K562 (cell line): ENCODE measurements around the gene RPL10A. TPM values are rescaled to one million over a fixed set of nuclear protein-coding genes. Genes with fewer than 3 reads are reported as not detected.

Source experiments
- MIER1 ChIP-seq: fragments of 450-650 bp; IDR thresholded peaks from 2 replicates; pipeline ENCODE4 v1.6.1; 2016; ENCODE audit warnings: antibody characterized with exemption, mild to moderate bottlenecking, low read depth
- PHF8 ChIP-seq: fragments of 200-600 bp; sonication (generic); IDR thresholded peaks from 2 replicates; pipeline ENCODE4 v1.6.1; 2012; ENCODE audit warnings: mixed run types, mild to moderate bottlenecking, inconsistent platforms, low read length, moderate library complexity, borderline replicate concordance
- SMC3 ChIP-seq: conservative IDR thresholded peaks from 2 replicates; pipeline ENCODE4 v1.6.1; 2011; ENCODE audit warnings: low read depth, low read length, improper control_type of control experiment; ENCODE audit not compliant: insufficient read depth
- ZBTB7A ChIP-seq: IDR thresholded peaks from 2 replicates; pipeline ENCODE4 v1.6.1; 2011; ENCODE audit warnings: low read depth, mild to moderate bottlenecking, low read length, moderate library complexity, borderline replicate concordance; ENCODE audit not compliant: control insufficient read depth
- ZC3H11A ChIP-seq: IDR thresholded peaks from 2 replicates; pipeline ENCODE4 v1.6.1; 2012; ENCODE audit warnings: low read depth, low read length, improper control_type of control experiment
- polyA plus RNA-seq, 8 experiments: library from polyadenylated mRNA; depleted of rRNA in 4 of 8; stranded (reverse) in 5 of 8; unstranded in 3 of 8; fragments of >200 nt; fragmentation: Nextera tagmentation in 2 of 8; fragmentation: Illumina TruSeq in 1 of 8; extraction: Ambion mirVana in 2 of 8; extraction: Trizol in 1 of 8; gene quantifications; 2 replicates each; pipeline versions ENCODE4 v1.2.1 to v1.2.3, GENCODE V29; 2011 to 2014; ENCODE audit warnings: inconsistent platforms in 1 of 8, missing spikeins in 1 of 8
- total RNA-seq, 7 experiments: library from RNA; depleted of rRNA in 6 of 7; stranded (reverse); fragments of >200 nt in 6 of 7; fragmentation: Illumina TruSeq in 2 of 7; extraction: Trizol in 2 of 7; gene quantifications; 2 replicates each; pipeline versions ENCODE4 v1.2.1 to v1.2.3, GENCODE V29; 2011 to 2021; ENCODE audit warnings: low replicate concordance in 1 of 7
- TF ChIP-seq, protein P1 (sequence below): fragments of 450-650 bp; conservative IDR thresholded peaks from 2 replicates; pipeline ENCODE4 v1.6.1; 2016; ENCODE audit warnings: missing genetic modification characterization, low read depth, mild to moderate bottlenecking, missing compliant biosample characterization, moderate library complexity
- TF ChIP-seq, protein P2 (sequence below): sonication (generic); formaldehyde crosslinking; IDR thresholded peaks from 2 replicates; pipeline ENCODE4 v1.8.0; 2022; ENCODE audit warnings: mild to moderate bottlenecking, missing genetic modification reagents
- TF ChIP-seq, protein P3 (sequence below): fragments of 450-650 bp; IDR thresholded peaks from 2 replicates; pipeline ENCODE4 v1.6.1; 2017; ENCODE audit warnings: antibody characterized with exemption, mild to moderate bottlenecking
- TF ChIP-seq, protein P4 (sequence below): sonication (generic); formaldehyde crosslinking; IDR thresholded peaks from 2 replicates; pipeline ENCODE4 v1.8.0; 2022; ENCODE audit warnings: mild to moderate bottlenecking, missing genetic modification reagents
- TF ChIP-seq, protein P5 (sequence below): fragments of 250-450 bp; sonication (Bioruptor Pico); IDR thresholded peaks from 2 replicates; pipeline ENCODE4 v1.8.0; 2022; ENCODE audit warnings: moderate library complexity, mild to moderate bottlenecking, inconsistent platforms
- TF ChIP-seq, protein P6 (sequence below), 2 experiments: IDR thresholded peaks; 2 replicates each; pipeline ENCODE4 v1.6.1; 2011; ENCODE audit warnings: borderline replicate concordance in 1 of 2, control low read depth in 1 of 2, low read depth in 1 of 2, low read length in 1 of 2, mild to moderate bottlenecking in 1 of 2, mixed read lengths in 1 of 2, moderate library complexity in 1 of 2; ENCODE audit not compliant: insufficient read depth in 1 of 2, insufficient read length in 1 of 2, poor library complexity in 1 of 2, severe bottlenecking in 1 of 2; ENCODE audit errors: extremely low read depth in 1 of 2

Gene RPL10A
- total and polyA plus RNA-seq, 9 of the 15 experiments (the other 6 are each of a cell fraction or from before 2014, with no cell fraction given), result 1,589 to 3,237 (median 2,116) TPM

DNA sequence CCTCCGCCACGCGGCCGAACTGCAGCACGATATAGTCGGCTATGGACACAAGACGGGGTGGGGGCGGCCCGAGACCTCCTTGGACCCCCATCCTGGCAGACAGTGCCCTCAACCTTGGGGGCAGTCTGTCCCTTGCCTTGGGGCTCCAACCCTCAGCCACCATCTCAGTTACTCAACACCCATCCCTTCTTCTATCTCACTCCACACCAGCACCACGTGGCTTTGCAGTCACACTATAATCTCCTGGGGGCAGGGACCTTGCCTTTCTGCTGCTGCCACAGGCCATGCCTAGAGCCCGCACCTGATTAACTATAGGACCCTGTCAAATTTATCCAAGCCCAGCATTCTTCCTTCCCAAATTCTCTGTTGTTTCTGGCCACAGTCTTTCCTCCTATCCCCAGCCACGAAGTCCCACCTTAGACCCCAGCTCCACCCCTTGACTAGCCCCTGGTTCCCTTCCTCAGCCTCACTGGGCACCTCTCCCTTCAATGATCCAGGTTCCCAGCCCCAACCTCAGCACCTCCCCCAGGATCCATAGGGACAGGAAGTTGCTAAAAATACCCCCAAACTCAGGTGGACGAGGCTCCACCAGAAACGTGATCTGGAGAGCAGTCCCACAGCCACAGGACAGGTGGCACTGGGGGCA lies 30.3 kb downstream of the RPL10A start (continued):
- TF ChIP-seq, protein P1, sequence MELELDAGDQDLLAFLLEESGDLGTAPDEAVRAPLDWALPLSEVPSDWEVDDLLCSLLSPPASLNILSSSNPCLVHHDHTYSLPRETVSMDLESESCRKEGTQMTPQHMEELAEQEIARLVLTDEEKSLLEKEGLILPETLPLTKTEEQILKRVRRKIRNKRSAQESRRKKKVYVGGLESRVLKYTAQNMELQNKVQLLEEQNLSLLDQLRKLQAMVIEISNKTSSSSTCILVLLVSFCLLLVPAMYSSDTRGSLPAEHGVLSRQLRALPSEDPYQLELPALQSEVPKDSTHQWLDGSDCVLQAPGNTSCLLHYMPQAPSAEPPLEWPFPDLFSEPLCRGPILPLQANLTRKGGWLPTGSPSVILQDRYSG, result 0 out of 2 replicates have a peak, but pooled peaks have one; percentile 16
- TF ChIP-seq, protein P2, sequence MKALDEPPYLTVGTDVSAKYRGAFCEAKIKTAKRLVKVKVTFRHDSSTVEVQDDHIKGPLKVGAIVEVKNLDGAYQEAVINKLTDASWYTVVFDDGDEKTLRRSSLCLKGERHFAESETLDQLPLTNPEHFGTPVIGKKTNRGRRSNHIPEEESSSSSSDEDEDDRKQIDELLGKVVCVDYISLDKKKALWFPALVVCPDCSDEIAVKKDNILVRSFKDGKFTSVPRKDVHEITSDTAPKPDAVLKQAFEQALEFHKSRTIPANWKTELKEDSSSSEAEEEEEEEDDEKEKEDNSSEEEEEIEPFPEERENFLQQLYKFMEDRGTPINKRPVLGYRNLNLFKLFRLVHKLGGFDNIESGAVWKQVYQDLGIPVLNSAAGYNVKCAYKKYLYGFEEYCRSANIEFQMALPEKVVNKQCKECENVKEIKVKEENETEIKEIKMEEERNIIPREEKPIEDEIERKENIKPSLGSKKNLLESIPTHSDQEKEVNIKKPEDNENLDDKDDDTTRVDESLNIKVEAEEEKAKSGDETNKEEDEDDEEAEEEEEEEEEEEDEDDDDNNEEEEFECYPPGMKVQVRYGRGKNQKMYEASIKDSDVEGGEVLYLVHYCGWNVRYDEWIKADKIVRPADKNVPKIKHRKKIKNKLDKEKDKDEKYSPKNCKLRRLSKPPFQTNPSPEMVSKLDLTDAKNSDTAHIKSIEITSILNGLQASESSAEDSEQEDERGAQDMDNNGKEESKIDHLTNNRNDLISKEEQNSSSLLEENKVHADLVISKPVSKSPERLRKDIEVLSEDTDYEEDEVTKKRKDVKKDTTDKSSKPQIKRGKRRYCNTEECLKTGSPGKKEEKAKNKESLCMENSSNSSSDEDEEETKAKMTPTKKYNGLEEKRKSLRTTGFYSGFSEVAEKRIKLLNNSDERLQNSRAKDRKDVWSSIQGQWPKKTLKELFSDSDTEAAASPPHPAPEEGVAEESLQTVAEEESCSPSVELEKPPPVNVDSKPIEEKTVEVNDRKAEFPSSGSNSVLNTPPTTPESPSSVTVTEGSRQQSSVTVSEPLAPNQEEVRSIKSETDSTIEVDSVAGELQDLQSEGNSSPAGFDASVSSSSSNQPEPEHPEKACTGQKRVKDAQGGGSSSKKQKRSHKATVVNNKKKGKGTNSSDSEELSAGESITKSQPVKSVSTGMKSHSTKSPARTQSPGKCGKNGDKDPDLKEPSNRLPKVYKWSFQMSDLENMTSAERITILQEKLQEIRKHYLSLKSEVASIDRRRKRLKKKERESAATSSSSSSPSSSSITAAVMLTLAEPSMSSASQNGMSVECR (CRISPR knock-in tag), result peak; percentile 37; the same call in 1 of the 2 replicates
- TF ChIP-seq, protein P3, sequence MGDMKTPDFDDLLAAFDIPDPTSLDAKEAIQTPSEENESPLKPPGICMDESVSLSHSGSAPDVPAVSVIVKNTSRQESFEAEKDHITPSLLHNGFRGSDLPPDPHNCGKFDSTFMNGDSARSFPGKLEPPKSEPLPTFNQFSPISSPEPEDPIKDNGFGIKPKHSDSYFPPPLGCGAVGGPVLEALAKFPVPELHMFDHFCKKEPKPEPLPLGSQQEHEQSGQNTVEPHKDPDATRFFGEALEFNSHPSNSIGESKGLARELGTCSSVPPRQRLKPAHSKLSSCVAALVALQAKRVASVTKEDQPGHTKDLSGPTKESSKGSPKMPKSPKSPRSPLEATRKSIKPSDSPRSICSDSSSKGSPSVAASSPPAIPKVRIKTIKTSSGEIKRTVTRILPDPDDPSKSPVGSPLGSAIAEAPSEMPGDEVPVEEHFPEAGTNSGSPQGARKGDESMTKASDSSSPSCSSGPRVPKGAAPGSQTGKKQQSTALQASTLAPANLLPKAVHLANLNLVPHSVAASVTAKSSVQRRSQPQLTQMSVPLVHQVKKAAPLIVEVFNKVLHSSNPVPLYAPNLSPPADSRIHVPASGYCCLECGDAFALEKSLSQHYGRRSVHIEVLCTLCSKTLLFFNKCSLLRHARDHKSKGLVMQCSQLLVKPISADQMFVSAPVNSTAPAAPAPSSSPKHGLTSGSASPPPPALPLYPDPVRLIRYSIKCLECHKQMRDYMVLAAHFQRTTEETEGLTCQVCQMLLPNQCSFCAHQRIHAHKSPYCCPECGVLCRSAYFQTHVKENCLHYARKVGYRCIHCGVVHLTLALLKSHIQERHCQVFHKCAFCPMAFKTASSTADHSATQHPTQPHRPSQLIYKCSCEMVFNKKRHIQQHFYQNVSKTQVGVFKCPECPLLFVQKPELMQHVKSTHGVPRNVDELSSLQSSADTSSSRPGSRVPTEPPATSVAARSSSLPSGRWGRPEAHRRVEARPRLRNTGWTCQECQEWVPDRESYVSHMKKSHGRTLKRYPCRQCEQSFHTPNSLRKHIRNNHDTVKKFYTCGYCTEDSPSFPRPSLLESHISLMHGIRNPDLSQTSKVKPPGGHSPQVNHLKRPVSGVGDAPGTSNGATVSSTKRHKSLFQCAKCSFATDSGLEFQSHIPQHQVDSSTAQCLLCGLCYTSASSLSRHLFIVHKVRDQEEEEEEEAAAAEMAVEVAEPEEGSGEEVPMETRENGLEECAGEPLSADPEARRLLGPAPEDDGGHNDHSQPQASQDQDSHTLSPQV, result peak; percentile 82
- TF ChIP-seq, protein P4, sequence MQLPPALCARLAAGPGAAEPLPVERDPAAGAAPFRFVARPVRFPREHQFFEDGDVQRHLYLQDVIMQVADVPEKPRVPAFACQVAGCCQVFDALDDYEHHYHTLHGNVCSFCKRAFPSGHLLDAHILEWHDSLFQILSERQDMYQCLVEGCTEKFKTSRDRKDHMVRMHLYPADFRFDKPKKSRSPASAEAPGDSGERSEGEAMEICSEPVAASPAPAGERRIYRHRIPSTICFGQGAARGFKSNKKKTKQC (CRISPR knock-in tag), result 0 out of 2 replicates have a peak, but pooled peaks have one; percentile 45
- TF ChIP-seq PHF8 (no peak), ZBTB7A (peak; percentile 2; the same call in 1 of the 2 replicates), ZC3H11A (no peak), SMC3 (no peak), MIER1 (no peak)
- TF ChIP-seq, protein P5, sequence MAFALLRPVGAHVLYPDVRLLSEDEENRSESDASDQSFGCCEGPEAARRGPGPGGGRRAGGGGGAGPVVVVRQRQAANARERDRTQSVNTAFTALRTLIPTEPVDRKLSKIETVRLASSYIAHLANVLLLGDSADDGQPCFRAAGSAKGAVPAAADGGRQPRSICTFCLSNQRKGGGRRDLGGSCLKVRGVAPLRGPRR (CRISPR knock-in tag), result 0 out of 2 replicates have a peak, but pooled peaks have one; percentile 31
- TF ChIP-seq, protein P6, sequence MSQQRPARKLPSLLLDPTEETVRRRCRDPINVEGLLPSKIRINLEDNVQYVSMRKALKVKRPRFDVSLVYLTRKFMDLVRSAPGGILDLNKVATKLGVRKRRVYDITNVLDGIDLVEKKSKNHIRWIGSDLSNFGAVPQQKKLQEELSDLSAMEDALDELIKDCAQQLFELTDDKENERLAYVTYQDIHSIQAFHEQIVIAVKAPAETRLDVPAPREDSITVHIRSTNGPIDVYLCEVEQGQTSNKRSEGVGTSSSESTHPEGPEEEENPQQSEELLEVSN (IDR thresholded peaks at IDR 0.05; ENCODE audit: borderline replicate concordance in 1 of 2, extremely low read depth in 1 of 2, insufficient read depth in 1 of 2, insufficient read length in 1 of 2, low read depth in 1 of 2, low read length in 1 of 2, poor library complexity in 1 of 2, severe bottlenecking in 1 of 2), result peak; percentile 37 to 86
